Hepatic stellate cell (primary cell): ENCODE results near the gene CAMK2G.
"Not testable (repeated sequence)": the region's sequence is repeated elsewhere in the genome, so short reads cannot be mapped to it uniquely, and the experiment has no call there.

Experiments
- DNase-seq: peaks from one replicate; pipeline ENCODE4 v3.0.0; 2011; ENCODE audit warnings: low spot score

The CAMK2G gene

GRCh38 chr10:73810735-73811465, 63.5 kb downstream of the CAMK2G start:
- DNase-seq, result peak; percentile 60

- DNase-seq, result peak; percentile 32
Observed at GRCh38 chr10:73810358-73810734, 64.0 kb downstream of the CAMK2G start.

- DNase-seq, result no peak
Observed at GRCh38 chr10:73809061-73809818, 65.1 kb downstream of the CAMK2G start.

- no peak for DNase-seq
Observed at GRCh38 chr10:73808021-73808815, 66.1 kb downstream of the CAMK2G start.

- DNase-seq, result no peak
Observed at GRCh38 chr10:73807471-73807870, 66.9 kb downstream of the CAMK2G start.

- no peak for DNase-seq
Observed at GRCh38 chr10:73806176-73806950, 68.0 kb downstream of the CAMK2G start.

- DNase-seq, result no peak
Observed at GRCh38 chr10:73803680-73804286, 70.6 kb downstream of the CAMK2G start.

- peak; percentile 41 for DNase-seq
Observed at GRCh38 chr10:73802276-73802991, 71.9 kb downstream of the CAMK2G start.

GRCh38 chr10:73801253-73801590, 73.1 kb downstream of the CAMK2G start:
- no peak for DNase-seq

GRCh38 chr10:73800560-73801252, 73.6 kb downstream of the CAMK2G start:
- DNase-seq, result no peak

GRCh38 chr10:73799899-73800559, 74.3 kb downstream of the CAMK2G start:
- no peak for DNase-seq

GRCh38 chr10:73798927-73799560, 75.3 kb downstream of the CAMK2G start:
- no peak for DNase-seq

- no peak for DNase-seq
Observed at GRCh38 chr10:73798087-73798486, 76.3 kb downstream of the CAMK2G start.

GRCh38 chr10:73797324-73798025, 76.9 kb downstream of the CAMK2G start:
- DNase-seq, result no peak

GRCh38 chr10:73796766-73797165, 77.6 kb downstream of the CAMK2G start:
- no peak for DNase-seq

GRCh38 chr10:73796035-73796434, 78.3 kb downstream of the CAMK2G start:
- DNase-seq, result not testable (repeated sequence)

GRCh38 chr10:73795491-73795890, 78.9 kb downstream of the CAMK2G start:
- DNase-seq, result not testable (repeated sequence)

GRCh38 chr10:73793456-73793855, 80.9 kb downstream of the CAMK2G start:
- no peak for DNase-seq
